Activated naive CD8-positive, alpha-beta T cell treated with anti-CD3 and anti-CD28 coated beads, Interleukin-2, amount 50 U/mL, for 16 hours (primary cell): Measurements from ENCODE around the gene MAP3K12.
"Not testable (repeated sequence)": the region's sequence is repeated elsewhere in the genome, so short reads cannot be mapped to it uniquely, and the experiment has no call there.

Experiments
- DNase-seq: peaks from one replicate; pipeline ENCODE4 v3.0.0-alpha.2; 2020; ENCODE audit warnings: low read depth, low spot score

Gene MAP3K12

GRCh38 chr12:53444593-53445325, 54.5 kb downstream of the MAP3K12 start:
- DNase-seq, result not testable (repeated sequence)

- DNase-seq, result no peak
Observed at GRCh38 chr12:53443955-53444354, 55.3 kb downstream of the MAP3K12 start.

GRCh38 chr12:53441040-53441833, 58.0 kb downstream of the MAP3K12 start, which contains the start of gene PRR13:
PRR13 (plus strand) TSS chr12:53441734; CDS start chr12:53442715, 981 bp downstream.
- peak; percentile 98 for DNase-seq

GRCh38 chr12:53439582-53439981, 59.7 kb downstream of the MAP3K12 start:
- not testable (repeated sequence) for DNase-seq

- DNase-seq, result not testable (repeated sequence)
Observed at GRCh38 chr12:53435326-53435725, 63.9 kb downstream of the MAP3K12 start.

GRCh38 chr12:53431187-53431586, 68.1 kb downstream of the MAP3K12 start:
- no peak for DNase-seq

GRCh38 chr12:53430116-53430515, 69.1 kb downstream of the MAP3K12 start:
- no peak for DNase-seq
